Stromal cell of bone marrow (primary cell): ENCODE data around the gene KRT37.
"Not testable (repeated sequence)": the region's sequence is repeated elsewhere in the genome, so short reads cannot be mapped to it uniquely, and the experiment has no call there.

ENCODE experiments used
- DNase-seq: peaks from one replicate; pipeline ENCODE4 v3.0.0-alpha.2; 2012; ENCODE audit warnings: low read depth

Gene KRT37

DNA sequence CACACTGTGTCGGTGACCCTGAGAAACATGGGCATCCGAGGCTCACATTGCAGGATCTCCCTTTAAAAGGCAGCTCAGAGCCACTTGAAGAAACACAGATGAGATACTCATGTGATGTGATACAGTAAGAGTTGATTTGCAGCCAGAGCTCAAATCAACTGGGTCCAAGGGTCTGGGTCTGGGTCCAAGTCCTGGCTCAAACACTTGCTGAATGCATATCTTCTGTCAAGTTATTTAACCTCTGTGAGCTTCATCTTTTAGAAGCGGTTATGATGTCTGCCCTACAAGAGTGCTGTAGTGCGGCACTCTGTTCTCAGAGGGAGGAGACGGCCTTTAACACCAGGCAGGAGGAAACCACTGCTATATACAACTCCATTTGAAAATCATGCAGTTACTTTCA lies 10.0 kb upstream of the KRT37 start:
- no peak for DNase-seq

DNA sequence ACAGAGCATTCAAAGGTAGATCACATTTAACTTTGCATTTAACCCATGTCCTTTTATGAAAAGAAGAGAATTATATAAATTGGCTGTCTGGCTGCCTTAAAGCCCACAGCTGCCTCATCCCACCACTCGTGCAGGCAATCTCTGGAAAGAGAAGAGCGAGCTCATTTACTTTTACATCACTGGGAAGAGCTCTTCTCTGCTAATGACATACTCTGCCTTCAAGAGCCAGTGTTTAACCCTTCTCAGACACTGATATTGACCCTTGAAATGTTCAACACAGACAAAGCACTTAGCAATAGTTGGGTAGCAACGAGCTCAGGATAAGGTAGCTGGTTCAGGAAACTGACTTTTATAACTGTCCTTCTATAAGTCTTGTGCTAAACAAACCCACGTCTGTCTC lies 9.6 kb upstream of the KRT37 start:
- no peak for DNase-seq

- no peak for DNase-seq
Measured at GRCh38 chr17:41433586-41433985, 9.2 kb upstream of the KRT37 start.

- not testable (repeated sequence) for DNase-seq
Measured at GRCh38 chr17:41430376-41430775, 6.0 kb upstream of the KRT37 start.

- no peak for DNase-seq
Measured at GRCh38 chr17:41429667-41430066, 5.3 kb upstream of the KRT37 start.

- DNase-seq = no peak
Measured at GRCh38 chr17:41428591-41429291, 4.4 kb upstream of the KRT37 start.

DNA sequence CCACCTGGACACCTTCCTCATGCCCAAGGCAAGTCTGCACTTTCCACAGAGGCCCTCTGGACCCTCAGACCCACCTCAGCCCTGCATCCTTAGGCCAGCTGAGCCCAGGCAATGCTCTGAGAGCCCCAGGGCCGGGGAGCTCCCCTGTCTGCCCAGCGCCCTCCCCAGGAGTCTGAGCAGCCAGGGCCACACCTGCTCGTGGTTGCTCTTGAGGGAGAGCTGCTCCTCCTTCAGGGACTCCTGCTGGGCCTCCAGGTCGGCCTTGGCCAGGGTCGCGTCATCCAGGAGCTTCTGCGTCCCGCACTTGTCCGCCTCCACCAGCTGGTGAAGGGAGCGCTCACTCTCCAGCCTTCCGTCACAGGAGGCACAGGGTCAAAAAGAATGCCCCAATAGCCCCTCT lies 1.8 kb downstream of the KRT37 start:
- not testable (repeated sequence) for DNase-seq

DNA sequence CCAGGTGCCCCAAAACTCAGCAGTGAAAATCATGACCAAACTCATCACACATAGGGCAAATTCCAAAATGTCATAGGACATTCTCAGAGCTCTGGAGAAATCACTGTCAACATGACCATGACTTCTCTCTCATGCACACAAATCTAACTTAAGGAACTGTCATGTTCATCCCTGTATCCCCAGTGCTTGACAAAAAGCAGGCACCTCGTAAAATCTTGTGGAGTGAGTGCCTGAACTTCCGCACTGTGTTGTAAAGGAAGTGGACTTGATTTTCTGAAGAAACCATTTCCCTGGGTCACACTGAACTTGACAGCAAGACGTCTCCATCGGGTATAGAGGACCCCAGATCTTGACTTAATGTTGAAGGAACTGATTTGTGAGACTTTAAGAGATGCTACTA lies 2.8 kb downstream of the KRT37 start:
- DNase-seq = no peak

DNA sequence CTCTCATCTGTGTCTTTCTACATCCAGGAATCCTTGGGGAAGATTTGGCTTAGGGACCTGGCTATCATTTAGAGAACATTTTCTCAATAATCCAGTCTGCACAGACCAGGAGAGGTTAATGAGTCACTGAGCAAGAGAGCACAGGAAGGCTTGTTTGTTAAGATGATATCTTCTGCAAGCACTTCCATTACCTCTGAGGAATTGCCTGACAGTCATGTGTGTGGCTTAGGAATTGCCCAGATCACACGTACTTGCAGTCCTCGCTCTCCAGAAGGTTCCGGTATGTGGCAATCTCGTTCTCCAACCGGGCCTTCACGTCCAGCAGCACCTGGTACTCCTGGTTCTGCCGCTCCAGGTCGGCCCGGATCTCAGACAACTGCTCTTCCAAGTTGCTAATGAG lies 3.3 kb downstream of the KRT37 start:
- no peak for DNase-seq

DNA sequence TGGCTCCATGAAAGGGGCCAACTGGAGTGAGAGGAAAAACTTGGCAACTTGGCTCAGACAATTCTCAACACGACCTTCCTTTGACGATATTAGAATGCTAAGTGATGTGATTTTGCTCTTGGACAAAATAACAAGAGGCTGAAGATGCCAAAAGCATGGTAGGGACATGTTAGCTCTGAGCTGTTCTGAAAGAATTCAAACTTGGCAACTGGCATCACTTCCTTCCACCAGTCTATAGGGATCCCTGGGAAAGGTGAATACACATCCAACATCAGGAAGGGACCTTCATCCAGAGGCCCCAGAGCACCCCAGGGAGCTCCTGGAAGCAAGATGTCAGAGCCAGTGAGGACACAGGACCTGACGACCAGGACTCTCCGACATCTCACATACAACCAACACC lies 4.3 kb downstream of the KRT37 start:
- DNase-seq = no peak

DNA sequence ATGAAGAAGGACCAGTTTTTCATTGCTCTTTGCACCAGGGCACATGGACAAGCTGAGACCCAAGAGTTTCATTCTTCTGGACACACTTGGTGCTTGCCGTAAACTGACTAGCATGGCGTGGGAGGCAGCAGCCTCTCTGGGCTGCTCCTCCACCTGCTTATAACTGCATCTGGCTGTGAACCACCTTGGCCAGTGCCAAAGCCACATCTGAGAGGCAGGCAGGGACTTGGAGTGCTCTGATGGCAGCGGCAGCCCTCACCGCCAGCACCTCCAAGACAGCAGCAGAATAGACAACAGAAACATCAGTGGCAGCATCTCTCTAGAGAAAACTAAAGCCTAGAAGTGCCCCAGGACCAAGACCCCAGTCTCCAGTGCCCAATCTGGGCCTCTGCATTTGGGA lies 4.7 kb downstream of the KRT37 start:
- no peak for DNase-seq

DNA sequence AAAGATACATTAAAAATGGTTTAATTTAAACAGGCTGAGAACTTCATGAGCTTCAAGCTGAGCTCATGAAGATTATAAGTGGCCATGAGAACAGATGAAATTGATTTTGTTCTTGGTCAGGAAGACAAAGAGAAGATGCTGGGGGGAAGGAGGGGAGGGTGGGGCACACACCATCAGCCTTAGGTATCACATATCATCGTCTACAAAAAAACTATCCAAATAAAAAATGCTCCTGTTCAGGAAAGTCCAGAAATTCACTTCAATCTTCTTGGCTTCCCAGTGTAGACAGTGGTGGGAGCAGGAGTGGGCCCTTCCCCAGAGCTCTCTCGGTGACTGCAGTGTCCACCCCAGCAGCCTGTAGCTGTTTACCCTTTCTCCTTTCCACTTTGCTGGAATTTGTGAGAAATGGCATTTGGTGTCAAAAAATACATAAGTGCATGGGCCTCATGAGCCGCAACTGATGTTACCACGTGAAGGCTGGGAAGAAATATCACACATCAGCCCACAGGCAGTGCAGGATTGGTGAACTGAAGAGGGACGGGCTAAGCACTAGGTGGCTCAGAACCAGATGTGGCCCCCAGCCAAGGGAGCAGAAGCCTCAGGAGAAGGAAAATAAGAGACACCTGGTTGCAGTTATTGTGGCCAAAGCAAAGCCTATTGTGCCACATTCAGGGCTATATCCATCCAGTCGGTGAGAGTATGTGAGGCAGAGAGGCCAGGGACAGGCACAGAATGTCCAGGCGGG lies 6.1 kb downstream of the KRT37 start:
- no peak for DNase-seq

DNA sequence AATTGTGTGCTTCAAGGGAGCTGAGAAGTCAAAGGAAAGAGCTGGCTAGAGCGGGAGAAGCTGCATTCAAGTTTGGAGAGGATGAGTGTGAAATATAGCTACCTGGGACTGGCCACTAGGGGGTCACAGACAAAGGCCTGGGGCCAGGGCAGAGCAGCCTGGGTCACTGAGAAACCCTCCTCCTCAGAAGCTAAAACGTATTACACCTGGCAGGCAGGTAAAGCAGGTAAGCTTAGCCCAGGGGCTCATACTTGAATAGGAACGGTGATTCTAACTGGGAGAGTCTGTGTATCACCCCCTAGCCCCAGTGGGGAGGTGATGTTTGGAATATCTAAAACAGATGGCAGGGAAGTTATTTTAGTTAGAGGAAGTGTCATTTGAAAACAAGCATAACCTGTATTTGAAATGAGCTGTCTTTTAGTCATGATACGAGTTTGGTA lies 6.8 kb downstream of the KRT37 start:
- no peak for DNase-seq

GRCh38 chr17:41417127-41417526 lies 7.3 kb downstream of the KRT37 start:
- DNase-seq = no peak

DNA sequence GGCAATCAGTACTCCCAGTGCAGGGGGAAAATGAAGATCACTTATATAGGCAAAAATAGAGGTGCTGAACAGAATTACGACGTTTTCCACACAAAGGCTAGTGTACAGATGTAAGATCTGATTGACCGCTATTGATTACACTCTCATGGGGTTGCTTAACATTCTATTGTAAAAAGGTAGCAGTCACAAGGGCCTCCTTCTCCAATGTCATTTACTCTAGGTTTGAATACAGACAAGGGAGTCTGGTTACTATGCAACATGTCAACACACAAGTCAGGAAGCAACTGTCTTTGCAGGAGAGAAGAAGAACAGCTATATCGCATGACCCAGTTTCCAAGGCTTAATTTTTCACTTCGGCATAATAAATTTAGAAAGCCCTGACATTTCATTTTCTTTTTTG lies 7.9 kb downstream of the KRT37 start:
- DNase-seq = no peak

- no peak for DNase-seq
Measured at GRCh38 chr17:41415833-41416335, 8.5 kb downstream of the KRT37 start.

GRCh38 chr17:41415411-41415810 lies 9.0 kb downstream of the KRT37 start:
- DNase-seq = no peak

DNA sequence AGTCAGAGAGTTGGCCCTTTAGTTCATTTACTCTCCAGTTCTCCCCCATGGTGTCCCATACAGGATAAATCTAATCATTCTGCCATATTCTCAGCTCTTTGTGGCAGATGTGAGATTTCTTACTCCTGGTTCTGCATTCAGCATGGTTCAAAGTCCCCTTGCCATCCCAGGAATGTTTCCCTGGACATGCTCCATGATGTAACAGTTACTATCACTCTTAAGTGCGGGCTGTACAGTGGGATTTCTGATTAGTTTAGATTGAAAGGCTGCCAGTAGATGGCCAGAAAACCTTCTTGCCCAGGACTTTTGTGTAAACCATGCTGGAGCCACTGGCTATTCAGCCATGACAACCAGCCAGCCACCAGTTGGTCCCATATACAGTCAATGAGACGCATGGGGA lies 10.4 kb downstream of the KRT37 start:
- no peak for DNase-seq

GRCh38 chr17:41413353-41413957 lies 10.9 kb downstream of the KRT37 start:
- no peak for DNase-seq

- DNase-seq = no peak
Measured at GRCh38 chr17:41411072-41411840, 13.1 kb downstream of the KRT37 start.

- DNase-seq = no peak
Measured at GRCh38 chr17:41407226-41407625, 17.2 kb downstream of the KRT37 start.

- DNase-seq = no peak
Measured at GRCh38 chr17:41406205-41406604, 18.2 kb downstream of the KRT37 start.
